IMR-90 (cell line): ENCODE measurements around the gene KDM1A. TPM values are rescaled to one million over a fixed set of nuclear protein-coding genes. Genes with fewer than 3 reads are reported as not detected.

ENCODE experiments used
- ATAC-seq: fragments of 200-7000 bp; cut with Tn5 transposase; 2 replicates; pipeline ENCODE4 v1.9.1; 2020; ENCODE audit warnings: low read depth, mild to moderate bottlenecking, moderate library complexity
- BruUV-seq: library from RNA; stranded (reverse); fragments of 400-500 nt; replicated peaks from 2 replicates; lab custom pipeline; 2021; lab: Mats Ljungman, UMichigan
- CTCF ChIA-PET: fragments of 300-600 bp; formaldehyde crosslinking; extraction: SDS; loops from one replicate; lab custom pipeline; 2021; ENCODE audit warnings: antibody characterized with exemption; lab: Yijun Ruan, JAX
- POLR2A ChIA-PET: fragments of 300-600 bp; sonication (Branson Sonifier 250); formaldehyde crosslinking; loops from one replicate; lab custom pipeline; 2022; ENCODE audit warnings: antibody characterized with exemption; ENCODE audit not compliant: unreplicated experiment; lab: Charles Lee
- DNase-seq: peaks from one replicate; pipeline ENCODE4 v3.0.0; 2013
- H2AFZ ChIP-seq: replicated peaks from 2 replicates; pipeline ENCODE3; 2013; ENCODE audit warnings: low read length, mild to moderate bottlenecking; ENCODE audit not compliant: poor library complexity
- H2AK5ac ChIP-seq: 2 replicates; pipeline ENCODE4 v1.6.1; 2013; ENCODE audit warnings: low read depth, low read length, inconsistent platforms
- H2AK9ac ChIP-seq: replicated peaks from 2 replicates; pipeline ENCODE3; 2013; ENCODE audit warnings: mild to moderate bottlenecking, low read depth, low read length, moderate library complexity; ENCODE audit not compliant: poor library complexity
- H2BK120ac ChIP-seq: 2 replicates; pipeline ENCODE4 v1.6.1; 2013; ENCODE audit warnings: low read depth, low read length, inconsistent platforms
- H2BK15ac ChIP-seq: 3 replicates; pipeline ENCODE4 v1.6.1; 2013; ENCODE audit warnings: low read depth, low read length, inconsistent platforms
- H2BK20ac ChIP-seq: 2 replicates; pipeline ENCODE4 v1.6.1; 2013; ENCODE audit warnings: low read depth, mild to moderate bottlenecking, inconsistent platforms, low read length, moderate library complexity
- H2BK5ac ChIP-seq: 2 replicates; pipeline ENCODE4 v1.6.1; 2013; ENCODE audit warnings: mild to moderate bottlenecking, low read depth, low read length, inconsistent platforms; ENCODE audit not compliant: poor library complexity, severe bottlenecking
- H3K14ac ChIP-seq: replicated peaks from 2 replicates; pipeline ENCODE4 v1.6.1; 2013; ENCODE audit warnings: low read depth, low read length, inconsistent platforms
- H3K18ac ChIP-seq: 2 replicates; pipeline ENCODE4 v1.6.1; 2013; ENCODE audit warnings: low read depth, low read length, control low read depth
- H3K23ac ChIP-seq: 2 replicates; pipeline ENCODE4 v1.6.1; 2013; ENCODE audit warnings: low read depth, low read length, inconsistent platforms
- H3K27ac ChIP-seq: 2 replicates; pipeline ENCODE4 v1.5.1; 2013; ENCODE audit warnings: mild to moderate bottlenecking, control low read depth, low read length; ENCODE audit not compliant: insufficient read depth
- H3K27me3 ChIP-seq: 2 replicates; pipeline ENCODE4 v1.6.1; 2013; ENCODE audit warnings: low read length; ENCODE audit not compliant: control insufficient read depth, insufficient read depth
- H3K36me3 ChIP-seq: 2 replicates; pipeline ENCODE4 v1.6.1; 2013; ENCODE audit warnings: low read length, mixed read lengths; ENCODE audit not compliant: control insufficient read depth, insufficient read depth
- H3K4ac ChIP-seq: 2 replicates; pipeline ENCODE4 v1.6.1; 2013; ENCODE audit warnings: low read depth, low read length, inconsistent platforms
- H3K4me1 ChIP-seq: 2 replicates; pipeline ENCODE4 v1.6.1; 2013; ENCODE audit warnings: low read length, mixed read lengths; ENCODE audit not compliant: control insufficient read depth, insufficient read depth
- H3K4me2 ChIP-seq: 2 replicates; pipeline ENCODE4 v1.6.1; 2013; ENCODE audit warnings: low read depth, mild to moderate bottlenecking, control low read depth, low read length, moderate library complexity
- H3K4me3 ChIP-seq: 2 replicates; pipeline ENCODE4 v1.5.1; 2013; ENCODE audit warnings: low read depth, mild to moderate bottlenecking, control low read depth, low read length, moderate library complexity; ENCODE audit not compliant: insufficient read depth
- H3K56ac ChIP-seq: 2 replicates; pipeline ENCODE4 v1.6.1; 2013; ENCODE audit warnings: low read length, inconsistent platforms; ENCODE audit not compliant: insufficient read depth; ENCODE audit errors: extremely low read depth
- H3K79me1 ChIP-seq, 2 experiments: 2 replicates each; pipeline ENCODE4 v1.6.1; 2013; ENCODE audit warnings: low read length in 2 of 2, inconsistent platforms in 1 of 2, low read depth in 1 of 2
- H3K9ac ChIP-seq: 2 replicates; pipeline ENCODE4 v1.6.1; 2013; ENCODE audit warnings: low read depth, low read length, control low read depth
- H3K9me1 ChIP-seq: 2 replicates; pipeline ENCODE4 v1.6.1; 2013; ENCODE audit warnings: low read length, inconsistent platforms; ENCODE audit not compliant: insufficient read depth
- H3K9me3 ChIP-seq: 2 replicates; pipeline ENCODE4 v1.6.1; 2013; ENCODE audit warnings: low read length; ENCODE audit not compliant: control insufficient read depth, insufficient read depth
- H4K20me1 ChIP-seq: 2 replicates; pipeline ENCODE4 v1.6.1; 2013; ENCODE audit warnings: low read length, inconsistent platforms; ENCODE audit not compliant: insufficient read depth
- H4K5ac ChIP-seq: 2 replicates; pipeline ENCODE4 v1.6.1; 2013; ENCODE audit warnings: mild to moderate bottlenecking, low read depth, low read length, control low read depth
- H4K8ac ChIP-seq, 2 experiments: 2 replicates each; pipeline ENCODE4 v1.6.1; 2013; ENCODE audit warnings: low read depth in 2 of 2, low read length in 2 of 2, control low read depth in 1 of 2, inconsistent platforms in 1 of 2
- H4K91ac ChIP-seq: 2 replicates; pipeline ENCODE4 v1.6.1; 2013; ENCODE audit warnings: low read depth, low read length, inconsistent platforms; ENCODE audit not compliant: insufficient read depth
- CEBPB ChIP-seq: IDR thresholded peaks from 2 replicates; pipeline ENCODE4 v1.6.1; 2012; ENCODE audit warnings: low read depth, low read length, improper control_type of control experiment
- CHD1 ChIP-seq: IDR thresholded peaks from 2 replicates; pipeline ENCODE4 v1.6.1; 2012; ENCODE audit warnings: low read depth, low read length, improper control_type of control experiment
- FOS ChIP-seq: fragments of 150-350 bp; IDR thresholded peaks from 2 replicates; pipeline ENCODE4 v1.6.1; 2016; ENCODE audit warnings: low read depth, low read length
- MAFK ChIP-seq: IDR thresholded peaks from 2 replicates; pipeline ENCODE4 v1.6.1; 2012; ENCODE audit warnings: low read depth, low read length, improper control_type of control experiment
- MAZ ChIP-seq: IDR thresholded peaks from 2 replicates; pipeline ENCODE4 v1.6.1; 2012; ENCODE audit warnings: low read depth, mild to moderate bottlenecking, low read length, improper control_type of control experiment, moderate library complexity, borderline replicate concordance
- MXI1 ChIP-seq: IDR thresholded peaks from 2 replicates; pipeline ENCODE4 v1.6.1; 2012; ENCODE audit warnings: low read depth, mild to moderate bottlenecking, low read length, moderate library complexity, borderline replicate concordance
- POLR2A ChIP-seq: IDR thresholded peaks from 2 replicates; pipeline ENCODE4 v1.6.1; 2012; ENCODE audit warnings: mild to moderate bottlenecking, low read depth, low read length
- RCOR1 ChIP-seq: IDR thresholded peaks from 2 replicates; pipeline ENCODE4 v1.6.1; 2012; ENCODE audit warnings: mild to moderate bottlenecking, low read length, improper control_type of control experiment; ENCODE audit not compliant: insufficient replicate concordance
- RFX5 ChIP-seq: IDR thresholded peaks from 2 replicates; pipeline ENCODE4 v1.8.0; 2012; ENCODE audit warnings: low read depth, mild to moderate bottlenecking, low read length, moderate library complexity
- SMC3 ChIP-seq: fragments of 150-350 bp; IDR thresholded peaks from 2 replicates; pipeline ENCODE4 v1.6.1; 2016; ENCODE audit warnings: low read depth, mild to moderate bottlenecking, antibody characterized with exemption, low read length, moderate library complexity
- dilution Hi-C: fragments of 300-500 bp; cut with HindIII; formaldehyde crosslinking; loops from one replicate; pipeline ENCODE4 v1.14.3; 2018; ENCODE audit warnings: low sequenced_read_pairs; ENCODE audit not compliant: unreplicated experiment
- in situ Hi-C: fragments of 300-500 bp; cut with MboI; formaldehyde crosslinking; loops from 3 replicates; pipeline ENCODE4 v1.14.3; 2019; ENCODE audit warnings: low sequenced_read_pairs, inconsistent platforms, mixed read lengths
- intact Hi-C: fragments of 100-400 bp; cut with micrococcal nuclease; formaldehyde crosslinking; loops from 2 replicates; pipeline ENCODE4 v1.10.0; 2022
- polyA plus RNA-seq, 3 experiments: library from polyadenylated mRNA; depleted of rRNA; stranded (reverse); fragments of >200 nt; gene quantifications; 2 replicates each; pipeline ENCODE4 v1.2.3, GENCODE V29; 2012; ENCODE audit warnings: low replicate concordance in 1 of 3
- total RNA-seq: library from RNA; depleted of rRNA; stranded (reverse); fragments of >200 nt; gene quantifications from 2 replicates; pipeline ENCODE4 v1.2.3, GENCODE V29; 2012
- TF ChIP-seq, protein P1 (sequence below): fragments of 150-350 bp; IDR thresholded peaks from 2 replicates; pipeline ENCODE4 v1.6.1; 2017; ENCODE audit warnings: mild to moderate bottlenecking, antibody characterized with exemption, low read length, low read depth
- TF ChIP-seq, protein P2 (sequence below): fragments of 150-350 bp; IDR thresholded peaks from 2 replicates; pipeline ENCODE4 v1.6.1; 2016; ENCODE audit warnings: low read depth, mild to moderate bottlenecking, low read length, moderate library complexity, borderline replicate concordance

KDM1A gene
- total and polyA plus RNA-seq, 2 of the 4 experiments (the other 2 are of a cell fraction), result 58.7 to 104 TPM

DNA sequence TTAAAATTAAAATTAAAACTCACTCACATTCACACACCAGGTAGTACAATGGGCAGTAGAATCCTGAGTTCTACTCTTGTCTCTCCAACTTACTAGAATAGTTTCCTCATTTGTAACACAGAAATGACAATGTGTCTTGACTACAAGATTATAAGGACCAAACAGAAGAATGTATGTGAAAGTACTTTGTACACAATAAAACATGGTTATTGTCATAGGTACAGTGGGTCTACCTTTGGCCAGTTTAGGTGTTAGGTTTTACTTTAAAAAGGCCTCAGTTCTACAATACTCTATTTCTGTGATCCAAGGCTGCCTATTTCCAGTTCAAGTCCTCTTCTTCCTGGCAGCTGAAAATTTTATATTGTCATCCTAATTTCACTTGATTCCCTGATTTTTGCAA, 99.1 kb downstream of the KDM1A start:
- no peak for ATAC-seq
- Histone ChIP-seq H3K4me2 (no peak overlapping the region), H3K9ac (no peak overlapping the region), H3K23ac (no peak overlapping the region), H3K56ac (no peak overlapping the region), H3K18ac (no peak overlapping the region), H3K9me3 (no peaks in the 10 kb centered on the region), H3K79me1 (peaks cover 4 to 81% of the 10 kb centered on the region in 2 experiments; a peak in 3 of 4 replicates), H2BK20ac (no peak overlapping the region), H2AK5ac (no peak overlapping the region), H2BK5ac (no peak overlapping the region), H3K14ac (no peak overlapping the region), H2AFZ (no peak overlapping the region), H3K36me3 (no peaks in the 10 kb centered on the region), H4K20me1 (peaks cover 66% of the 10 kb centered on the region), H2BK120ac (no peak overlapping the region), H3K4me1 (peaks cover 18% of the 10 kb centered on the region), H4K91ac (no peak overlapping the region), H3K4me3 (no peak overlapping the region), H2BK15ac (no peak overlapping the region), H2AK9ac (no peak overlapping the region), H3K27me3 (no peaks in the 10 kb centered on the region), H3K27ac (no peak overlapping the region), H4K8ac (peak overlapping the region in 1 of 2 experiments; percentile 20; a peak in 1 of 4 replicates), H4K5ac (no peak overlapping the region), H3K4ac (no peak overlapping the region), H3K9me1 (peaks cover 20% of the 10 kb centered on the region)
- DNase-seq, result no peak
- intact Hi-C loops (no loop called here), in situ Hi-C loops (no loop called here), dilution Hi-C loops (no loop called here)
- no TSS peak for BruUV-seq
- ChIA-PET CTCF (no interaction called here), POLR2A (interaction anchor here (0.6 kb wide), 1 partner anchor 15 kb away, joined by 3 read pairs; no protein-coding TSS in a partner anchor)
- TF ChIP-seq CEBPB, result no peak
- no peak for TF ChIP-seq SMC3
- TF ChIP-seq MAZ, result no peak
- TF ChIP-seq, protein P1, sequence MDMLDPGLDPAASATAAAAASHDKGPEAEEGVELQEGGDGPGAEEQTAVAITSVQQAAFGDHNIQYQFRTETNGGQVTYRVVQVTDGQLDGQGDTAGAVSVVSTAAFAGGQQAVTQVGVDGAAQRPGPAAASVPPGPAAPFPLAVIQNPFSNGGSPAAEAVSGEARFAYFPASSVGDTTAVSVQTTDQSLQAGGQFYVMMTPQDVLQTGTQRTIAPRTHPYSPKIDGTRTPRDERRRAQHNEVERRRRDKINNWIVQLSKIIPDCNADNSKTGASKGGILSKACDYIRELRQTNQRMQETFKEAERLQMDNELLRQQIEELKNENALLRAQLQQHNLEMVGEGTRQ, result no peak
- TF ChIP-seq RCOR1, result no peak
- no peak for TF ChIP-seq FOS
- no peak for TF ChIP-seq MXI1
- TF ChIP-seq, protein P2, sequence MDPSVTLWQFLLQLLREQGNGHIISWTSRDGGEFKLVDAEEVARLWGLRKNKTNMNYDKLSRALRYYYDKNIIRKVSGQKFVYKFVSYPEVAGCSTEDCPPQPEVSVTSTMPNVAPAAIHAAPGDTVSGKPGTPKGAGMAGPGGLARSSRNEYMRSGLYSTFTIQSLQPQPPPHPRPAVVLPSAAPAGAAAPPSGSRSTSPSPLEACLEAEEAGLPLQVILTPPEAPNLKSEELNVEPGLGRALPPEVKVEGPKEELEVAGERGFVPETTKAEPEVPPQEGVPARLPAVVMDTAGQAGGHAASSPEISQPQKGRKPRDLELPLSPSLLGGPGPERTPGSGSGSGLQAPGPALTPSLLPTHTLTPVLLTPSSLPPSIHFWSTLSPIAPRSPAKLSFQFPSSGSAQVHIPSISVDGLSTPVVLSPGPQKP, result no peak
- no peak for TF ChIP-seq MAFK
- TF ChIP-seq POLR2A, result no peak
- no peak for TF ChIP-seq RFX5
- no peak for TF ChIP-seq CHD1
